ENCODE measurements around the gene CHP2. TPM values are rescaled to one million over a fixed set of nuclear protein-coding genes. Genes with fewer than 3 reads are reported as not detected.
A peak's percentile ranks its signal among the peaks of the same experiment; 100 is the strongest.

CHP2 gene
- total RNA-seq, 1 experiment from 2014 or later = 1.4 TPM

- Mint-ChIP-seq H3K27ac (peak overlapping the region in 1 of 3 experiments; percentile 30; a peak in 1 of 7 replicates), H3K36me3 (ENCODE audit: insufficient read depth in 1 of 3, low read depth in 3 of 3) (no peaks in the 10 kb centered on the region)
These were observed 52.2 kb downstream of the CHP2 start for GRCh38 chr16:23807028-23807427.

More at GRCh38 chr16:23807028-23807427, 52.2 kb downstream of the CHP2 start:
- Histone ChIP-seq H4K5ac (ENCODE audit: insufficient read length, low read depth, low read length) (no peak overlapping the region), H2BK5ac (ENCODE audit: insufficient read length, low read length) (no peak overlapping the region), H2BK15ac (ENCODE audit: low read depth, low read length) (no peak overlapping the region), H4K20me1 (ENCODE audit: control insufficient read depth, insufficient read depth, insufficient read length) (no peaks in the 10 kb centered on the region), H2AFZ (ENCODE audit: low read length) (no peak overlapping the region), H3K56ac (ENCODE audit: insufficient read length, low read depth, low read length) (no peak overlapping the region), H3K4me2 (ENCODE audit: insufficient read depth, insufficient read length, low read length) (no peak overlapping the region), H3K27ac (ENCODE audit: insufficient read length, low read depth, low read length) (no peak overlapping the region), H2BK120ac (ENCODE audit: low read depth, low read length, poor library complexity, severe bottlenecking) (no peak overlapping the region), H3K14ac (ENCODE audit: insufficient read depth, low read length) (no peak overlapping the region), H3K18ac (ENCODE audit: insufficient read length, low read depth, low read length) (no peak overlapping the region), H3T11ph (ENCODE audit: low read length) (no peak overlapping the region), H3K4ac (ENCODE audit: low read depth, low read length) (no peak overlapping the region), H3K79me2 (ENCODE audit: insufficient read depth, low read length) (no peaks in the 10 kb centered on the region), H3K4me1 (ENCODE audit: insufficient read depth, low read length) (no peaks in the 10 kb centered on the region), H3K23me2 (ENCODE audit: insufficient read length, low read depth, low read length, poor library complexity, severe bottlenecking) (no peaks in the 10 kb centered on the region), H2BK20ac (ENCODE audit: low read depth, low read length, poor library complexity, severe bottlenecking) (no peak overlapping the region), H4K91ac (ENCODE audit: insufficient read length, low read depth, low read length) (no peak overlapping the region), H3K79me1 (ENCODE audit: insufficient read depth, low read depth, low read length, poor library complexity, severe bottlenecking) (no peaks in the 10 kb centered on the region), H4K8ac (replicated peaks; ENCODE audit: insufficient read length, low read depth, low read length) (no peak overlapping the region), H3K27me3 (ENCODE audit: insufficient read depth, low read length) (no peaks in the 10 kb centered on the region), H3K23ac (ENCODE audit: insufficient read length, low read depth, low read length) (no peak overlapping the region), H2BK12ac (ENCODE audit: insufficient read length, low read depth, low read length) (no peak overlapping the region), H3K9ac (ENCODE audit: extremely low read depth, insufficient read length, low read length) (no peak overlapping the region), H3K9me3 (ENCODE audit: control insufficient read depth, low read depth, low read length) (no peaks in the 10 kb centered on the region), H2AK5ac (ENCODE audit: insufficient read length, low read length) (no peak overlapping the region)
- no peak overlapping the region for H3K4me3 Mint-ChIP-seq
- H3K9me3 Mint-ChIP-seq = no peaks in the 10 kb centered on the region
- no peak for TF ChIP-seq CTCF (conservative IDR thresholded peaks at IDR 0.05)
- WGBS (ENCODE audit: extremely low coverage, insufficient read length, low lambda C conversion rate) = no CpG with 5 or more reads among the region's 1 CpG
- DNase-seq = no peak
- peaks cover 30% of the 10 kb centered on the region for H3K27me3 Mint-ChIP-seq (ENCODE audit: low read depth)
- peaks cover 4 to 6% of the 10 kb centered on the region in 2 experiments; a peak in 3 of 4 replicates for H3K4me1 Mint-ChIP-seq

Other genes with a start within 250 kb of the CHP2 start
- 143 TPM in 2 replicates for gene GGA2, start 244.5 kb upstream of the CHP2 start, total RNA-seq (2021)
- 50.1 and 51.9 TPM in 2 replicates for gene EARS2, start 197.7 kb upstream of the CHP2 start, total RNA-seq (2021)
- gene UBFD1, start 197.3 kb upstream of the CHP2 start, total RNA-seq (2021) = 107 and 112 TPM in 2 replicates
- 183 and 192 TPM in 2 replicates for gene NDUFAB1, start 158.7 kb upstream of the CHP2 start, total RNA-seq (2021)
- gene PALB2, start 113.7 kb upstream of the CHP2 start, total RNA-seq (2021) = 37.7 and 40.3 TPM in 2 replicates
- 114 and 115 TPM in 2 replicates for gene DCTN5, start 113.6 kb upstream of the CHP2 start, total RNA-seq (2021)
- 138 and 140 TPM in 2 replicates for gene PLK1, start 76.1 kb upstream of the CHP2 start, total RNA-seq (2021)
- gene ERN2, start 41.8 kb upstream of the CHP2 start, total RNA-seq (2021) = 1.2 and 2.1 TPM in 2 replicates
- 7.0 and 7.7 TPM in 2 replicates for gene PRKCB, start 81.0 kb downstream of the CHP2 start, total RNA-seq (2021)